Adrenal gland (tissue), 5 donors: ENCODE measurements around the gene SRSF8.

ENCODE experiments used
- POLR2A ChIP-seq, 2 donors: fragments of 450-650 bp; IDR thresholded peaks; one replicate each; pipeline ENCODE4 v1.6.1; 2017; ENCODE audit warnings: antibody characterized with exemption in 2 of 2, mild to moderate bottlenecking in 2 of 2, moderate library complexity in 1 of 2
- TF ChIP-seq, protein P1 (sequence below), 6 experiments: fragments of 450-650 bp in 4 of 6; fragments of 200-600 bp in 2 of 6; sonication (generic) in 1 of 6; IDR thresholded peaks; 1 replicate in 5 of 6; 2 replicates in 1 of 6; pipeline versions ENCODE4 v1.5.1 to v1.8.0; 2016 to 2021; ENCODE audit warnings: antibody characterized with exemption in 6 of 6, mild to moderate bottlenecking in 2 of 6, moderate library complexity in 1 of 6
- donor health status: DM: no; HTN: no; CAD: no.

GRCh38 chr11:95100191-95100648 is 33.5 kb downstream of the SRSF8 start:
- TF ChIP-seq, protein P1, sequence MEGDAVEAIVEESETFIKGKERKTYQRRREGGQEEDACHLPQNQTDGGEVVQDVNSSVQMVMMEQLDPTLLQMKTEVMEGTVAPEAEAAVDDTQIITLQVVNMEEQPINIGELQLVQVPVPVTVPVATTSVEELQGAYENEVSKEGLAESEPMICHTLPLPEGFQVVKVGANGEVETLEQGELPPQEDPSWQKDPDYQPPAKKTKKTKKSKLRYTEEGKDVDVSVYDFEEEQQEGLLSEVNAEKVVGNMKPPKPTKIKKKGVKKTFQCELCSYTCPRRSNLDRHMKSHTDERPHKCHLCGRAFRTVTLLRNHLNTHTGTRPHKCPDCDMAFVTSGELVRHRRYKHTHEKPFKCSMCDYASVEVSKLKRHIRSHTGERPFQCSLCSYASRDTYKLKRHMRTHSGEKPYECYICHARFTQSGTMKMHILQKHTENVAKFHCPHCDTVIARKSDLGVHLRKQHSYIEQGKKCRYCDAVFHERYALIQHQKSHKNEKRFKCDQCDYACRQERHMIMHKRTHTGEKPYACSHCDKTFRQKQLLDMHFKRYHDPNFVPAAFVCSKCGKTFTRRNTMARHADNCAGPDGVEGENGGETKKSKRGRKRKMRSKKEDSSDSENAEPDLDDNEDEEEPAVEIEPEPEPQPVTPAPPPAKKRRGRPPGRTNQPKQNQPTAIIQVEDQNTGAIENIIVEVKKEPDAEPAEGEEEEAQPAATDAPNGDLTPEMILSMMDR (IDR thresholded peaks at IDR 0.05): no peak
- TF ChIP-seq POLR2A (IDR thresholded peaks at IDR 0.05): no peak
